Ammon's horn (tissue), 1 donor: ENCODE data around the gene RABGEF1.
"Not testable (repeated sequence)": the region's sequence is repeated elsewhere in the genome, so short reads cannot be mapped to it uniquely, and the experiment has no call there.

Experiments used
- DNase-seq: peaks from one replicate; pipeline ENCODE4 v3.0.0-alpha.2; 2016; ENCODE audit warnings: low spot score

RABGEF1 gene

DNA sequence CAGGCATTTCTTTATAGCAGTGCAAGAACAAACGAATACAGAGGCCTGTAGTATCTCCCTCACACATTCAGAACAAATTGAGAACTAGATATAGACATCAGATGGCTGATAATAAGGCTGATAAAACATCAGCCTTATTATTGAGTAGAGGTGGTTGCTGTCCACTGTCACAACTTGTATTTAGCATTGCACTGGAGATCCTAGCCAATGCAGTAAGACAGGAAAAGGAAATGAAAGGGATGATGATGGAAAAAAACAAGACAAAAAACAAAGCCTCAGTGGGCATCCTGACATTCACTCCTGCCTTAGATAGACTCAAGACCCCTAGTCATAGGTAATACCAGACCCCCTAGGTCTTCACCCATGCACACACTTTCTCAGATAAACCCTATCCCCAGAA is 4.7 kb upstream of the RABGEF1 start:
- DNase-seq: no peak

DNA sequence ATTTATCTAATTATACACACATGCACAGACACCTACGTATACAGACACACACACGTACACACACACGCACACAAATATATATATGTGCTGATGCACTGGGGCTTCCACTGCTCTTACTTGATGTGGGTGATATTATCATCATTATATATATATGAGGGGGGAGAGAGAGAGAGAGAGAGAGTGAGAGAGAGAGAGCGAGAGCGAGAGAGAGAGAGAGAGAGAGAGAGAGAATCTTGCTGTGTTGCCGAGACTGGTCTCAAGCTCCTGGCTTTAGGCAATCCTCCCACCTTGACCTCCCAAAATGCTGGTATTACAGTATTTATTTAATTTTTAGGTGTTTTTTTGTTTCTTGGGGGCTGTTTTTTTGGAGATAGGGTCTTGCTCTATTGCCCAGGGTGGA is 3.6 kb upstream of the RABGEF1 start:
- DNase-seq: no peak

DNA sequence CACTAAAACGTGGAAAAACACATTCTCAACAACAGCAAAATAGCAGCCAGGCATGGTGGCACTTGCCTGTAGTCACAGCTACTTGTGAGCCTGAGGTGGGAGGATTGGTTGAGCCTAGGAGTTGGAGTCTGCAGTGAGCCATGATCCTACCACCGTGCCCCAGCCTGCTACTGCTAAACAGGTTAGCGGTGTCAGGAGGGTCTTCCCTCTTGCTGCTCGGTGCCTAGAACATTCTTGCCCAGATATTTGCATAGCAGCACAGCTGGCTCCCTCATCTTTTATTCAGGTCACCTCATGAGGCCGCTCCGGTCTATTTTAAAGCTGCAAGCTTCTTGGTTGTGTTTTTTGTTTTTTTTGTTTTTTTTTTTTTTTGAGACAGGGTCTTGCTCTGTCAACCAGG is 2.9 kb upstream of the RABGEF1 start:
- no peak for DNase-seq

DNA sequence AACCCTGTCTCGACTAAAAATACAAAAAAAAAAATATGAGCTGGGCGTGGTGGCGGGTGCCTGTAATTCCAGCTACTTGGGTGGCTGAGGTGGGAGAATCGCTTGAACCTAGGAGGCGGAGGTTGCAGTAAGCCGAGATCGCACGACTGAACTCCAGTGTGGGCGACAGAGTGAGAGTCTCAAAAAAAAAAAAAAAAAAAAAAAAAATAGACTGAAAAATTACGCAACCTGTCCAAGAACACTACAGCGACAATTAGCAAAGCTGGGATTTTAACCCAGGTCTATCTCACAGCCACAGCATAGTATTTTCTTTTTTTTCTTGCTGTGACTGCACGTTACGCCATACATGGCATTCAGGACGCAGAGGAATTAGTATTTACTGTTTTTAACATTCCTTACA is 1.1 kb upstream of the RABGEF1 start:
- DNase-seq: no peak

DNA sequence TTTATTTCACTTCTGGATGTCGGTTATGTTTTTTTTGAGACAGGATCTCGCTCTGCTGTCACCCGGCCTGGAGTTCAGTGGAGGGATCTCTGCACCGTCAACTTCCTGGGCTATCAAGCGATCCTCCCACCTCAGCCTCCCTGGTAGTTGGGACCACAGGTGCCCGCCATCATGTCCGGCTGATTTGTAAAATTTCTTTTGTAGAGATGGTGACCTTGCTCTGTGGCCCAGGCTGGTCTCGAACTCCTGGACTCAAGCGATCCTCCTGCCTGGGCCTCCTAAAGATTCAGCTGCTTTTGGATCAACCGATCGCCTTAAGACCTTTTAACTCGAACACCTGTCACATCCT is 606 bp upstream of the RABGEF1 start:
- no peak for DNase-seq

DNA sequence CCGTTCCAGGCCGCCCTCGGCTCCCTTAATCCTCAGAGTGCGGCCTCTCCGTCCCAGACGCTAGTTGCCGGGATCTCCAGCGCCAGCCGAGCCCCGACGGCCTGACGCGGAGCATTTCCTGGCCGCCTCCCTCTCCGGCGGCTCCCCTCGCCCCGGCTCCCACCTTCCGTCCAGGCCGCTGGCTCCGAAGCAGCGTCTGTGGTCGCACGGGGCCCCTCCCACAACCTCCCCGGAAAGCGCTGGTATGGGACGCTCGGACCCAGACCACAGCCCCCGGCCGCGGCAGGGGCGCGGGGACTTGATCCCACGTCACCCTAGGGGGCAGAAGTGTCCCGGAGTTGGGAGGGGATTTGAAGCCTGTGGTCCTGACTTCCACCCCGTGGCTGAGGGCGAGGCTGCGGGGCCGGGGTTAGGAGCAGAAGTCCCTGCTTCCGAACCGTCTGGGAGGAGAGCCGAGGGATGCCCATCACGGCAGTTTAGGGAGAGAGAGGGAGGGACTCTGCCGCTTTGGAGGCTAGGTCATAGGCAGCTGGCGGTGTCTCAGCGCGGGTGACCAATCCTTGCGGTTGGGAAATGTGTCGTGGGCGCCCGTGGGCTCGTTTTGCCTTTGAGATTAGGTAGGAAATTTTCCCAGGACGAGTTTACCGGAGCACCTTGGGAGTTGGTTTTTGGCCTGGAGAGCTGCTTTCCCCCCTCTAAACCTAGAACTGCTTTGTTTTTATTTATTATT is 612 bp downstream of the RABGEF1 start:
- DNase-seq: peak; percentile 32

DNA sequence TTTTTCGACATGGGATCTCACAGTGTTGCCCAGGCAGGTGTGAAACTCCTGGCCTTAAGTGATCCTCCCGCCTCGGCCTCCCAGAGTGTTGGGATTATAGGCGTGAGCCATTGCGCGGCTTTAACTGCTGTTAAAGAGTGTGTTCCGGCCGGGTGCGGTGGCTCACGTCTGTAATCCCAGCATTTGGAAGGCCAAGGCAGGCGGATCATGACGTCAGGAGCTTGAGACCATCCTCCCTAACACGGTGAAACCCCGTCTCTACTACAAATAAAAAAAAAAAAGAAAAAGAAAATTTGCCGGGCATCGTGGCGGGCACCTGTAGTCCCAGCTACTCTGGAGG is 1.1 kb downstream of the RABGEF1 start:
- DNase-seq: no peak

DNA sequence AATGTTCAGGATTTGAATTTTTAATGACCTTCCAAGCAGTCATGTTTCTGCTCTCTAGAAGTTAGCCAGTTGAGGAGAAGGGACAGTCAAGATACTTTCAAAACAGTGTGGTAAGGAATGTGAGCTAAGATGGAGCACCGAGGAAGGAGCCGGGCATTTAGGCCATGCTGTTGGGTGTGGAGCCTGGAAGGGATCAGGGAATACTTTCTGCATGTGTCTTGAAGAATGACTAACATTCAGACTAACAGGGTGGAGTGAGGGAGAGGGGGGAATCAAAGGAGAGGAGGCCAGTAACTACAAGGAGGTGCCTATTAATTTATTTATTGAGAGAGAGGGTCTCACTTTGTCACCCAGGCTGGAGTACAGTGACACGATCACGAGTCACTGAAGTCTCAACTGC is 1.8 kb downstream of the RABGEF1 start:
- DNase-seq: not testable (repeated sequence)

DNA sequence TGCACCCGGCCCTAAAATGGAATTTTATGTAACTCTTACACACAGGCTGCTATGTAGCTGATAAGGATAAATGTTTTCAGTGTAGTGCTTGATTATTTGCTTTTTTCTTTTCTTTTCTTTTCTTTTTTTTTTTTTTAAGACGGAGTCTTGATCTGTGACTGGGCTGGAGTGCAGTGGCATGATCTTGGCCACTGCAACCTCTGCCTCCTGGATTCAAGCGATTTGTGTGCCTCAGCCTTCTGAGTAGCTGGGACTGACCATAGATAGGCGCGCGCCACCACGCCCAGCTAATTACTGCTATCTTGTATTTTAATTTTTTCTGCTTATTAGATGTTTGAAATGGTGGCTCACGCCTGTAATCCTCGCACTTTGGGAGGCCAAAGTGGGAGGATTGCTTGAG is 3.4 kb downstream of the RABGEF1 start:
- DNase-seq: no peak

DNA sequence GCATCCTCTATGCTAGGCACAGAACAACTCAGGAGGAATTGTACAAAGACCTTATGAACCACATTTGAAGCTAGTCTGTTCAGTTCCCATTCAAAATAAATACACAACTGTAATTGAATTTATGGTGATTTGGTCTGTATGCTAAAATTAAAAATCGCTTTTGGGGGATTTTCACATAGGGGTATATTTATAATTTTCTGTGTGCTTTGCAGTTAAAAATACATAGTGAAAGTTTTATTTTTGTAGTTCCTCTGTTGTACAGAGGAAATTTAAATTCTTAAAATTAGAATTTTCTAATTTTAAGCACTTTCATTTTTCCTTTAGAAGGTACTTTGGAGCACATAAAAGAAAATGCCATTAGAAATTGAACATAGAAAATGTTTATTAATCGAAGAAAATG is 6.9 kb downstream of the RABGEF1 start:
- no peak for DNase-seq

DNA sequence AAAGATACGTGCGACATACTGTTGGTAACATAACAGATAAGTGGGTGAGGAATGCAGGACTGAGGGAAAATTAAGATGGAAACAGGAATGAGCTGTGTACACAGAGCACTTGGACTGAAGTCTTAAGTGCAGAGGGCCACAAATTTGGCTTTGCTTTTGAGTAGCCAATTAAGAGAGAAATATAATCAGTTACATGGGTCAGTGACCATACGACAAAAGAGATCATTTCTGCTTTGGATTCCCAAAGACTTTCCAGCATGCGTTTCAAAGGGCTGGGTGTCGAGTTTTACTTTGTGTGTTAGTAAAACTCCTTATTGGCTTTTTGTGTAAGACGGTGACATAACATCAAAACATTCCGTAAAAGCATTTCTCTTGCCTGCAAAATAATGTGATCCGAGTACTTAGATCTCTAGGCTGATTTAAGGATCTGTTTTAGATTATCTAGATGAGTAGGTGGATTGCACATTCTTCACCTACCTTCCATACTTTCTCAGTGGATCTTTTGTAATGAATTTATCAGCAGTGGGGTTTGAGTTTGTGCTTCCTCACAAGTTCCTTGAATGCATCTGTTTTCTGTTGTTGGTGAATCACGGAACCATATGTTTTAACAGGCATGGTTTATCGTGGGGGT is 7.5 kb downstream of the RABGEF1 start:
- no peak for DNase-seq

DNA sequence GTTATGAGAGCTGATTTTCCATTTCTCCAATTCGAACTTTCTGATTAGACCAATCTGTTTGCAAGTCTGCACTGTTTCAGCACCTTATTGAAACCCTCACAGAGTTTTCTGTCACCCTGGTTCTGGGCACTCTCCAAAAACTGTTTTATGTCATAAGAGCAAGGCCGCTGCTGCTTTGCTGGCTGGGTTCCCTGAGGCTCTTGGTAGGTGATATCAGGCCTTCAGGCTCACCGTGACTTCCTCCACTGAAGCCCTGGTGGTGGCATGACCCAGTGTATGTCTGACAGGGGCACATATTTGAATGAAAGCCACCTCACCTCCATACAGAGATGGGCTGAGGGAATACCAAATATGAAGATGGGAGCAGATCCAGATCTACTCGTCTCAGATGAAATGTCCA is 8.3 kb downstream of the RABGEF1 start:
- DNase-seq: no peak

DNA sequence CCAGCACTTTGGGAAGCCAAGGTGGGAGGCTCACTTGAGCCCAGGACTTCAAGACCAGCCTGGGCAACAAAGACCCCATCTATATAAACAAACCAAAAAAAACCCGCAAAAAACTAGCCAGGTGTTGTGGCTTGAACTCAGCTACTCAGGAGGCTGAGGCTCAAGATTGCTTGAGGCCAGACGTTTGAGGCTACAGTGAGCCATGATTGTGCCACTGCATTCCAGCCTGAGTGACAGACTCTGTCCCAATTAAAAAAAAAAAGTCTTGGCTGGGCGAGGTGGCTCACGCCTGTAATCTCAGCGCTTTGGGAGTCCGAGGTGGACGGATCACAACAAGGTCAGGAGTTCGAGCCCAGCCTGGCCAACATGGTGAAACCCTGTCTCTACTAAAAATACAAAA is 11.4 kb downstream of the RABGEF1 start:
- DNase-seq: no peak

DNA sequence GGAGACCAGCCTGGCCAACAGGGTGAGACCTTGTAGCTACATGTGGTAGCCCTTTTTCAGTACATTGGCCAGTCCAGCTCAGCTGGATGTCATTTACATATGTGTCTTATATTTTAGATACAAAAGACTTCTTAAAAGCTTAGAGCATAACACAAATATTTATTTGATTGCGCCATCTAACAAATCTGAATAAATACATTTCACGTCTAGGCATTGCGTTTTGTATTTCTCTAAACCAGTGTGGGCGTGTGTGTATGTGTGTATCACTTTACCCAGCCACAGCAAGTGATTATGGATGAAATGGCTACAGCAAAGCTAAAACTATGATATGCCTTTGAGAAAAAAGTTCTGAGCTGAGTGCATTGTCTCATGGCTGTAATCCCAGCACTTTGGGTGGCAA is 14.0 kb downstream of the RABGEF1 start:
- DNase-seq: no peak

DNA sequence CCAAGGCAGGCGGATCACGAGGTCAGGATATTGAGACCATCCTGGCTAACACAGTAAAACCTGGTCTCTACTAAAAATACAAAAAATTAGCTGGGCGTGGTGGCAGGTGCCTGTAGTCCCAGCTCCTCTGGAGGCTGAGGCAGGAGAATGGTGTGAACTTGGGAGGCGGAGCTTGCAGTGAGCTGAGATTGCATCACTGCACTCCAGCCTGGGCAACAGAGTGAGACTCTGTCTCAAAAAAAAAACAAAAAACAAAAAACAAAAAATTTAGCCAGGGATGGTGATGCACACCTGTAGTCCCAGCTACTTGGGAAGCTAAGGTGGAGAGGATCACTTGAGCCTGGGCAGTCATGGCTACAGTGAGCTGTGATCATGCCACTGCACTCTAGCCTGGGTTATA is 14.5 kb downstream of the RABGEF1 start:
- DNase-seq: not testable (repeated sequence)

DNA sequence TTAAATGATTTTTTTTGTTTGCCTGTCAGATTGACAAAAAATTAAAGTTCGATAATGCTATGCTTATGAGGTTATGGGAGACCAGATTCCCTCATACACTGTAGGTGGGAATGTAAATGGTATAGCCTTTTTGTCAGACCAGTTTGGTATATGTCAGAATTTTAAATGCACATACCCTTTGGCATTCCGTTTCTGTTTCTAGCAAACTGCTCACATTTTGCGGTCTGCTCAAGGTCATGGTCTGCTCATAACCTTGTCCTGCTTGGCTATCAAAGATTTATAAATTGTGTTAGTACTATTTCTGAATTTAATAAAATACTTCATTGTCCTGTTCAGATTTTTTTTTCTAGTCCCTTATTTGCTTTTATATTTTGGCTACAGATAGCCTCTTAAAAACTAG is 15.7 kb downstream of the RABGEF1 start:
- not testable (repeated sequence) for DNase-seq

DNA sequence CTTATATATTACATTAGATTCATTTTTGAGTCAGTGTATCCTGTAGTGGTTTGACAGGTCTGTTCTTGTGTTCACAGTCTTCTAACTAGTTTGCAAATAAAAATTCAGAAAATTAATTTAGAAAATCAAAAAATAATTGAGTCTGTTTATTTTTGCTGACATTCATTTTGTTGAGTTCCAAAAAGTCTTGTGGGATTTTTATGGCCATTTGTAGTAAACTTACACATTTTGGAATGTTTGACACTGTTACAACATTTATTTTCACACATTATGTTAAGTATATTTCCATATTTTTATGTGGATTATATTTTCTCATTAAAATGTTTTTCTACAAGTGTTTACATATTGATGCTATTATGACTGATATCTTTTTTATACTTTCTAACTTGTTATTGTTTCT is 16.4 kb downstream of the RABGEF1 start:
- DNase-seq: no peak

DNA sequence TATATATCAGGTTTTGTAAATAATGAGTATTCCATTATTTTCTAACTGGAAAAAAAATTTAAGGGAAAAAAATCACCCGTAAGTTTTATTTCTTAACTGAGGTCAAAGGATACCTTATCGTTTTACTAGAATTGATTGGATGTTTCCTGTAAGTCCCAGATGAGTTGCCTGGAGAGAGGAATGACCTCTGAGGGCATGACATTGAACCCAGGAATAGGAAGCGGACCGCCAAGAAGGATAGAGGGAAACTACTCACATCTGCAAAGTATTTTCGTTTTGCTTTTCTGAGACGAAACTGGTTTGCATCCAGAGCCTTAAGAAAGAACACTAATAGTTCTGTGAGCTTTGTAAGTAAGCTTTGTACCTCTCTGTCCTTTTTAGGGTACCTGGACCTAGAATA is 17.4 kb downstream of the RABGEF1 start:
- no peak for DNase-seq

DNA sequence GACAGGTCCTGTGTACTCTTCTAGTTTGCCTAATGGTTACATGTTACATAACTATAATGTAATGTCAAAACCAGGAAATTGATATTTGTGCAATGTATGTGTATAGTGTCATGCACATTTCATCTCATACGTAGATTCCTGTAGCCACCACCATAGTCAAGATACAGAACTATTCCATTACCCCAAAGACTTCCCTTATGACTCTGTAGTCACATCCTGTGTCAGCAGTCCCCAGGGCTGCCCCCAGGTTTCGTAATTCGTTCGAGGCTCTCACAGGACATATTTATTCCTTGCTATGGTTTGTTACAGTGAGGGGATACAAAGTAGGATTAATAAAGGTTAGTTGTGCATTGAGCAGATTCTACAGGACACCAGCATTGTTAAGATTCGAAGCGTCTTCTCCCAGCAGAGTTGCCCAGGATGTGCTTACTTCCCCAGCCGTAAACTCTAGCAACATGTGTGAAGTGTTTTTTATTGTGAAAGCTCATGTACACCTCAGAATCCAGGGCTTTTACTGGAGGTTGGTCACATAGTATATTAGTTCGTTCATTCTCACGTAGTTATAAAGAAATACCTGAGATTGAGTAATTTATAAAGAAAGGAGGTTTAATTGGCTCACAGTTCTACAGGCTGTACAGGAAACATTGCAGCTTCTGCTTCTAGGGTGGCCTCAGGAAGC is 18.6 kb downstream of the RABGEF1 start:
- DNase-seq: no peak

DNA sequence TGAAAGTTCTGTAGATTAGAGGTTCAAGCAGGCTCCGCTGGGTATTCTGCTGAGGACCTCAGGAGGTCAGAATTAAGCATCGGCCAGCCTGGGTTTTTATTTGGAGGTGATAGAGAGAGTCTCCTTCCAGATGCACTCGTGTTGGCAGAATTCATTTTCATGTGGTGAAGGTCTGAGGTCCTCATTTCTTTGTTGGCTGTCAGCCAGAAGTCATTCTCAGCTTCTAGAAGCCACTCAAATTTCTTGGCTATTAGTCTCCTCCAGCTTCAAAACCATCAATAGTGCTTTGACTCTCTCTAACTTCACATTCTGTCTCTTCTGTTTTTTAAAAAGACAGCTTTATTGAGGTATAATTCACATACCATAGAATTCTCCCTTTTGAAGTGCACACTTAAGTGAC is 22.6 kb downstream of the RABGEF1 start:
- DNase-seq: not testable (repeated sequence)

DNA sequence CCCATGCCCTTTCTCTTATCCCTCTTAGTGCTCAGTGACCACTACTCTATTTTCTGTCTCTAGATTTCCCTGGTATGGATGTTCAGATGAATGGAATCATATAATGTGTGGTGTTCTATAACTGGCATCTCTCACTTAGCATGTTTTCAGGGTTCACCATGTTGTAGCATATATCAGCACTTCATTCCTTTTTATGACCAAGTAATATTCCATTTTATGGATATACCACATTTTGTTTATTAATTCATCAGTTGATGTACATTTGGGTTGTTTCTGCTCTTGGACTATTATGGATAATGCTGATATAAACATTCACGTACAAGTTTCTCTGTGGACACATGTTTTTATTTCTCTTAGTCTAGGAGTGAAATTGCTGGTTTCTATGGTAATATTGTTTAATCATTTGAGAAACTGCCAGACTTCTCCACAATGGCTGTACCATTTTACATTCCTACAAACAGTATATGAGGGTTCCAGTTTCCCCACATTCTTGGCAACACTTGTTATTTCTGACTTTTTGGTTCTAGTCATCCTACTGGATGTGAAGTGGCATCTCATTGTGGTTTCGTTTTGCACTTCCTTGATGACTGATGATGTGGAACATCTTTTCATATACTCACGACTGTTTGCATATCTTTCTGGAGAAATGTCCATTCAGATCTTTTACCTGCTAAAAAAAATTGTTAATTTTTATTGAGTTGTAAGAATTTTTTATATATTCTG is 23.3 kb downstream of the RABGEF1 start:
- not testable (repeated sequence) for DNase-seq

DNA sequence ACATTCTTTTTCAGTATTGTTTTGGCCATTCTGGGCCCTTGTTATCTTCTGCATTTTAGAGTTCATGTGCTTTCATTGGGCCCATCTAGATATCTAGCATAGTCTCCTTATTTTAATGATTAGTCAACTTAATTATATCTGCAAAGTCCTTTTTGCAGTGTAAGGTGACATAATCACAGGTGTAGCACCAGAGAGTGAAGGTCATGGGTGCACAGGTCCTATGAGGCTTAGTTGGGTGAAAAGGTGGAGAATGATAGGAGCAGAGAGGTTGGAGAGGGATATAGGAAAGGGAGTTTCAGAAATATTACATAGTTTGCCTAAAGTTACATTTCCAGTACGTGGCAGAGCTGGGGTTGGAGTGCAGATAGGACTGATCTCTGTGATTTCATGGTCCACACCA is 24.4 kb downstream of the RABGEF1 start:
- DNase-seq: not testable (repeated sequence)
